Central memory CD8-positive, alpha-beta T cell (primary cell): ENCODE results near the gene DHFR.

Source experiments
- ATAC-seq: fragments of 150-1000 bp; cut with Tn5 transposase; replicated peaks from 2 replicates; pipeline ENCODE4 v1.10.0; 2022; ENCODE audit warnings: mild to moderate bottlenecking, moderate FRiP score, moderate number of reproducible peaks; ENCODE audit not compliant: poor library complexity, severe bottlenecking; ENCODE audit errors: extremely low read depth
- DNase-seq, 2 donors: peaks; one replicate each; pipeline ENCODE4 v3.0.0; 2021; ENCODE audit warnings: low spot score in 2 of 2
- H3K27ac Mint-ChIP-seq: one replicate; pipeline ENCODE4 v1.8.0; 2022; ENCODE audit warnings: low read depth, mild to moderate bottlenecking, moderate library complexity, mixed read lengths
- H3K27me3 Mint-ChIP-seq: one replicate; pipeline ENCODE4 v1.8.0; 2022; ENCODE audit warnings: mixed read lengths
- H3K36me3 Mint-ChIP-seq: one replicate; pipeline ENCODE4 v1.8.0; 2022; ENCODE audit warnings: mild to moderate bottlenecking, moderate library complexity, mixed read lengths; ENCODE audit not compliant: insufficient read depth
- H3K4me1 Mint-ChIP-seq: one replicate; pipeline ENCODE4 v1.8.0; 2022; ENCODE audit warnings: mixed read lengths
- H3K4me3 Mint-ChIP-seq: one replicate; pipeline ENCODE4 v1.8.0; 2022; ENCODE audit warnings: mild to moderate bottlenecking, moderate library complexity, mixed read lengths
- H3K9me3 Mint-ChIP-seq: one replicate; pipeline ENCODE4 v1.8.0; 2022; ENCODE audit warnings: mixed read lengths

DHFR gene

GRCh38 chr5:80579050-80579449 is 75.7 kb downstream of the DHFR start:
- Mint-ChIP-seq H3K27ac (no peak overlapping the region), H3K9me3 (no peaks in the 10 kb centered on the region), H3K27me3 (peaks cover 25% of the 10 kb centered on the region), H3K4me1 (no peaks in the 10 kb centered on the region), H3K36me3 (no peaks in the 10 kb centered on the region), H3K4me3 (no peak overlapping the region)
- DNase-seq (no peak), ATAC-seq (no peak)

- no peak overlapping the region for H3K27ac Mint-ChIP-seq
- peaks cover 27% of the 10 kb centered on the region for H3K27me3 Mint-ChIP-seq
- H3K4me3 Mint-ChIP-seq = no peak overlapping the region
- no peaks in the 10 kb centered on the region for H3K36me3 Mint-ChIP-seq
- DNase-seq (no peak), ATAC-seq (no peak)
- H3K4me1 Mint-ChIP-seq = no peaks in the 10 kb centered on the region
- H3K9me3 Mint-ChIP-seq = no peaks in the 10 kb centered on the region
Observed at GRCh38 chr5:80577707-80578106, 77.1 kb downstream of the DHFR start.

- H3K4me1 Mint-ChIP-seq = no peaks in the 10 kb centered on the region
- H3K36me3 Mint-ChIP-seq = no peaks in the 10 kb centered on the region
- no peak overlapping the region for H3K27ac Mint-ChIP-seq
- no peaks in the 10 kb centered on the region for H3K9me3 Mint-ChIP-seq
- H3K27me3 Mint-ChIP-seq = peaks cover 40% of the 10 kb centered on the region
- no peak overlapping the region for H3K4me3 Mint-ChIP-seq
- ATAC-seq (no peak), DNase-seq (no peak)
Observed at GRCh38 chr5:80576383-80576782, 78.4 kb downstream of the DHFR start.
